RPMI7951 (cell line): ENCODE data around the gene SBNO1. TPM values are rescaled to one million over a fixed set of nuclear protein-coding genes. Genes with fewer than 3 reads are reported as not detected.
"Not testable (repeated sequence)": the region's sequence is repeated elsewhere in the genome, so short reads cannot be mapped to it uniquely, and the experiment has no call there.

ENCODE experiments used
- DNase-seq: peaks from one replicate; pipeline ENCODE4 v3.0.0-alpha.2; 2012; ENCODE audit warnings: low read depth
- total RNA-seq: library from RNA; depleted of rRNA; stranded (reverse); fragments of >200 nt; shearing (Covaris generic); gene quantifications from 2 replicates; pipeline ENCODE4 v1.2.3, GENCODE V29; 2014; rRNA removed

Gene SBNO1
- total RNA-seq, 1 experiment from 2014 or later = 16.9 TPM

DNA sequence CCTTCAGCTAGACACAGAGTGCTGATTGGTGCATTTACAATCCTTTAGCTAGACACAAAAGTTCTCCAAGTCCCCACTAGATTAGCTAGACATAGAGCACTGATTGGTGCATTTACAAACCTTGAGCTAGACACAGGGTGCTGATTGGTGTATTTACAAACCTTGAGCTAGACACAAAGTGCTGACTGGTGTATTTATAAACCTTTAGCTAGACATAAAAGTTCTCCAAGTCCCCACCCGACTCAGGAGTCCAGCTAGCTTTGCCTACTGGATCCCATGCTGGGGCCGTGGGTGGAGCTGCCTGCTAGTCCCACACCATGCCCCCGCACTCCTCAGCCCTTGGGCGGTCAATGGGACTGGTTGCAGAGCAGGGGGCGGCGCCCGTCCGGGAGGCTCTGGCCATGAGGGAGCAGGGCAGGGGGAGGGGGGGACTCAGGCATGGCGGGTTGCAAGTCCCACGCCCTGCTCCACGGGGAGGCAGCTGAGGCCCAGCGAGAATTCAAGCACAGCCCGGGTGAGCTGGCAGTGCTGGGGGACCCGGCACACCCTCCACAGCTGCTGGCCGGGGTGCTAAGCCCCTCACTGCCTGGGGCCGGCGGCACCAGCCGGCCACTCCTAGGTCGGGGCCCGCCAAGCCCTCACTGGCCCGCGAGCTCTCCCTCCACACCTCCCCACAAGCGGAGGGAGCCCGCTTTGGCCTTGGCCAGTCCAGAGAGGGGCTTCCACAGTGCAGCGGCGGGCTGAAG lies 115.5 kb downstream of the SBNO1 start:
- DNase-seq = not testable (repeated sequence)

- not testable (repeated sequence) for DNase-seq
Observed at GRCh38 chr12:123248129-123248528, 116.5 kb downstream of the SBNO1 start.

- DNase-seq = no peak
Observed at GRCh38 chr12:123245678-123246077, 119.0 kb downstream of the SBNO1 start.

GRCh38 chr12:123243671-123244262 lies 120.9 kb downstream of the SBNO1 start:
- no peak for DNase-seq

DNA sequence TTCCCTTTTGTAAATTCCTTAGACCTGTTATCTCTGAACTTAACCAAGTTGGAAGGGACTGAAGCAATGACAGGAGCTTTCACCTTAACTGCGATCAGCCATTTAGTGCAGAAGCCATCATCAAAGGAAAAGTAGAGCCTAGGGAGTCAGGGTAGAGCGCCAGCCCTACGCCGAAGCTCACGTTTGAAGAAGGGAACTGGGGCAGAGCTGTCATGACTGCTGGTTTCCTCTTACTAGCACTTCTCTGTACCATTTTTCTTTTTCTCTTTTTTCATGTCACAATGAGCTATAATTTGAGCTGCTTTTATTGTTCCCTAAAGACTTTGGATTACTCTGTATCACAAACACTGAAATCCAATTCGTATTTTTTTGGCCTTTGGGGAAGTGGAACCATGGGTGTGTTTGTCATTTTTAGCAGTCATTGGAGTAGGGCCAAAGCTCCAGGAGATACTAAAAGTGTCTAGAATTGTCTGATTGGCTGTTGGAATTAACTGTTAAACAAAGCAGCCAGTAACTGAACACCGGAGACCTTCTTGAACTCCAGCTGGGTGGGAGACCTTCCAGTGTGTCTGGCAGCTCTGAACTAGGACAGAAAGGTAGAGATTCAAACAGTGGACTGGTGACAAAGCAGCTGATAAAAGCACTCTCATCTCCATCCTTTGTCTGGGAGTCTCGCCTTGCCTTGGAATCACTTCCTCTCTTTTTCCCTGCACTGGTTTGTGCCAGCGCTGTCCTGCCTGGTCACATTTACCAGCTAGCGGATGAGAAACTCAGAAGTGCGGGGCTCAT lies 122.3 kb downstream of the SBNO1 start:
- no peak for DNase-seq

Other genes with a start within 250 kb of the SBNO1 start
- gene PITPNM2, start 213.8 kb downstream of the SBNO1 start, total RNA-seq = 2.6 and 2.8 TPM in 2 replicates
- 62.4 and 66.7 TPM in 2 replicates for gene MPHOSPH9, start 131.7 kb downstream of the SBNO1 start, total RNA-seq
- 14.1 and 14.4 TPM in 2 replicates for gene MTRFR, start 131.4 kb downstream of the SBNO1 start, total RNA-seq
- 290 and 349 TPM in 2 replicates for gene CDK2AP1, start 93.0 kb downstream of the SBNO1 start, total RNA-seq
- gene KMT5A, start 19.3 kb upstream of the SBNO1 start, total RNA-seq = 34.6 and 38.4 TPM in 2 replicates
- 2.5 and 2.7 TPM in 2 replicates for gene RILPL2, start 71.8 kb upstream of the SBNO1 start, total RNA-seq
- 12.4 and 16.5 TPM in 2 replicates for gene SNRNP35, start 93.3 kb upstream of the SBNO1 start, total RNA-seq
- gene RILPL1, start 168.9 kb upstream of the SBNO1 start, total RNA-seq = 4.8 and 10.3 TPM in 2 replicates
- 231 and 253 TPM in 2 replicates for gene TMED2, start 219.7 kb upstream of the SBNO1 start, total RNA-seq
- gene DDX55, start 237.3 kb upstream of the SBNO1 start, total RNA-seq = 19.0 and 24.9 TPM in 2 replicates